Right lung (tissue), 5 donors: ENCODE results near the gene GLP2R. TPM values are rescaled to one million over a fixed set of nuclear protein-coding genes. Genes with fewer than 3 reads are reported as not detected.
A peak's percentile ranks its signal among the peaks of the same experiment; 100 is the strongest.

Experiments
- DNase-seq, 2 donors: peaks; one replicate each; pipeline ENCODE4 v3.0.0-alpha.2; 2013
- polyA plus RNA-seq, 5 donors: library from polyadenylated mRNA; unstranded; fragments of 120-200 nt; gene quantifications; one replicate each; pipeline versions ENCODE4 v1.2.1 to v1.2.3, GENCODE V29; 2013; ENCODE audit warnings: inconsistent platforms in 1 of 5, low replicate concordance in 1 of 5; ENCODE audit not compliant: insufficient read length in 5 of 5, insufficient read depth in 1 of 5

GLP2R gene
- polyA plus RNA-seq, 5 donors, result 1.4 to 2.8 (median 2.4) TPM

DNA sequence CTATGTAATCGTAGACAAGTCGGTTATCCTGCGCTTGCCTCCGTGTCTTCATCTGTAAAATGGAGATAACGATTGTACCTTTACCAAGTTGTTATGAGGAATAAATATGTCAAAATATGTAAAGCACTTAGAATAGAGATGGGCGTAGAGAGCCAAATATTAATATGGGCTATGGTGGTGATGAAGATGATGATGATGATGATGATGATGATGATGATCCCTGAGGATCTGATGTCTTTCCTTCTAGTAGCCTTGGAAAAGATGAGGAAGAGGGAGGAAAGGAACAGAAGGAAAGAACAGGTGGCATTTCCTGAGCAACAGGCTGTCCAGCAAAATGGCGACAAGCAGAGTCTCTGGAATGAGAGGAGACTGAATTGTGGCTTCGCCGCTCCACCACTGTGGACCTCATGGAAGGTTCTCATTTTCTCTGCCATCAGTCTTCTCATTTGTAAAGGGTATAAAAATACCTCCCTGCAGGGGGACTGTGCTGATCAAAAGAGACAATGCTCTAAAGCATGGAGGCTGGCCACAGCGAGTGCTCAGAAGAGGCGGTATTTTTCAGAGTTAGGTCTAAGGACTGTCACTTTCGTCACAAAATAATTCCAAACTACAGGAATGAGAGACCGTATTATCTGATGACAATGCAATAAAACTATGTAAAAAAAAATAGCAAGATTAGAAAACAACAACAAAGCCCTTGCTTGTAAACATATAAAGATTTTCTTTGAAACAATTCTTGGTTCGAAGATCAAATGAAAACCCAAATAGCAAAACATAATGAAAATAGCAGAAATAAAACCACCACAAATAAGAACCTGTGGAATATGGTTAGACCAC, 96.5 kb downstream of the GLP2R start:
- no peak for DNase-seq

- peak; percentile 53 to 68 for DNase-seq
Measured at GRCh38 chr17:9924735-9925191, 99.0 kb downstream of the GLP2R start.

- no peak for DNase-seq
Measured at GRCh38 chr17:9925457-9925856, 99.7 kb downstream of the GLP2R start.

DNA sequence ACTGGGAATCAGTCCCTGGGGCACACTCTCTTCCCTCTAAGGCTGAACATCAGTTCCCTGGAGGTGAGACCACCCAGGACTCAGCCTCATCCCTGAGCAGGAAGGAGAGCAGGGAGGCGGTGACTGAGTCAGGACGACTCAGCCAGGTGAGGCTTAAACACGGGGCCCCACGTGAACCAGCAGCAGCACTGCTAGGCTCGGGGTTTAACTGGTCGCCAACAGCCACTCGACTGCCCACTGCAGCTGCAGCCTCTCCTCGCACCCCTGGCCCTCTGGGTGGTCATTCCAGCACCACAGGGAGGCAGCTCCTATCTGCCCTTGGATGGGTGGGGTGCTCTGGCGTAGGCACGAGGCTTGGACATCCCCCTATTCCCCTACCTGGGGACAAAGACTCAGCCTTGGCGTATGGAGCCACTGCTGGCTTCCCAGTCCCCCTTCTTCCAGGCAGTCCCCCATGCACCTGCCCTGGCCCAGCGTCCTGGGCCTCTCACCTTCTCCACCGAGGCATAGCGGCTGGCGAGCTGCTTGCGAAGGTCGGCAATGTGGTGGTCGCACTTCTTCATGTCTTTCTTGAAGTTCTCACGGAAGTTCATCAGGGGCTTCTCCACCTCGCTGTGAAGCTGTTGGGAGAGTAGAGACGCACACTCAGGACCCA, 100.6 kb downstream of the GLP2R start:
- no peak for DNase-seq

- DNase-seq, result no peak
Measured at GRCh38 chr17:9928601-9929333, 103.0 kb downstream of the GLP2R start.

DNA sequence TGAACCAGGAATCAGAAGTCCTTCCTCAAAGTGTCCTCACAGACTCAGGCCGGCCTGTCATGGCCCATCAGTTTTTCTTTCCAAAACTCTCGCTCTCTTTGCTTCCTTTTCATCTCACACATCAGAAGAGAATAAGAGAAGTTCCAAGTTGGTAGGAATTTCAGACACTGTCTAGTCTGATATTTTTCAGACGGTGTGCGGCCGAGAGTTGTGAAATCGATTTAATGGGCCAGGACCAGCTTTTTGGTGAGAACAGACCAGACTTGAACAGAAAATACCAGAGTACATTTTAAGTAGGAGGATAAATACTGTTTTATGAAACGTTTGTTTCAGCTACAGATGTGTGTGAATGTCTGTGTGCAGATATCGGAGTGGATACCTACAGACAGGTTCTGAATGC, 104.1 kb downstream of the GLP2R start:
- no peak for DNase-seq

GRCh38 chr17:9931144-9931741, 105.5 kb downstream of the GLP2R start:
- no peak for DNase-seq

DNA sequence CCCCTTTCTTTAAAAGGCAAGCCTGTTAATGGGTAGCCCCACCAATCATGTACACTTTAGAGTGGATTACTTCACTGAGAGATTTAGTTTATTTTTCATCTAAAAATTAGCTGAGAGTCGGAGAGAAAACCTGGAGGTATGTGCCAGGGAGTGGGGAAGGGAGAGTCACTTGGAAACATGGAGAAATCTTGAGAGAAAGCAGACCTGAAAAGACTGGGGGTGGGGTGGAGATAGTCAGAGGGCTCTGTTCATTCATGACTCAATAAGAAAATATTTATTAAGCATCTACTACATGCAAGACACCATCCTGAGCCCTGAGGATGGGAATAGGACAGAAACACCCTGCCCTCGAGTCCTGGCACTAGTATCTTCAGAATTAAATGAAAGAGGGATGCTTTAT, 106.8 kb downstream of the GLP2R start:
- no peak for DNase-seq

- no peak for DNase-seq
Measured at GRCh38 chr17:9934331-9934730, 108.6 kb downstream of the GLP2R start.

- DNase-seq, result no peak
Measured at GRCh38 chr17:9935408-9935807, 109.7 kb downstream of the GLP2R start.

GRCh38 chr17:9936095-9936494, 110.4 kb downstream of the GLP2R start:
- no peak for DNase-seq

DNA sequence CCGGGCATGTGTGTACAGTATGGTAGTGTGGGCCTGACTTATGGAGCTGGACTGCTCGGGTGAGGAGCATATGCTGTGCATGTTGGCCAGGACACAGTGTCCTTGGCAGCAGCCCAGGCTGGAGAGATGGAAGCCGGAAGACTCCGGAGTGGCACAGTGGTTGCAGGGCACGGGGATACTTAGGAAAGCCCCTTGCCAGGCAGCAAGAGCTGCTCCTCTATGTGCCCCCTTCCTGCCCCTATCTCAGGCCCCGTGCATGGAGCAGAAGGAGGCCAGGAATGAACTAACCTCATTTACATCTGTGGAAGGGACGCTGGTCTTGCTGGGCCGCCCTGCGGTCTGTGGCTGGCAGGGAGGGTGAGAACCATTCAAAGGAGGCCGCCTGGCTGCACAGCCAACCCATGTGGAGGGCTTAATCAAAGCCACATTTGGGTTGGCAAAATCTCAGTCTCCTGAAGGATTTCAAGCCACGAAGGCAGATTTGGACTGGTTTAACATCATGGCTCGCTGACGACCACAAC, 111.6 kb downstream of the GLP2R start:
- DNase-seq, result peak; percentile 49 to 62

- DNase-seq, result no peak
Measured at GRCh38 chr17:9937901-9938300, 112.2 kb downstream of the GLP2R start.

DNA sequence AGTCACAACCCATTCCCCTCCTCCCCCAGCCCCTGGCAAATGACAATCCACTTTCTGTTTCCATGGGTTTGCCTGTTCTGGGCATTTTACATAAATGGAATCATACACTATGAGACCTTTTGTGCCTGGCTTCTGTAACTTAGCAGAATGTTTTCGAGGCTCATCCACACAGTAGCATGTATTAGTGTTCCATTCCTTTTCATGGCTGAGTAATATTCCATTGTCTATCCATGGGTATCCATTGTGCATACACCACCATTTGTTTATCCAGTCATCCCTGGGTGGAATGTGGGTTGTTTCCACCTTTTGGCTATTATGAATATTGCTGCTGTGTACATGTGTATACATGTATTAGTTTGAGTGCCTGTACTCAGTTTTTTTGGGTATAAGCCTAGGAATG, 113.0 kb downstream of the GLP2R start:
- no peak for DNase-seq

DNA sequence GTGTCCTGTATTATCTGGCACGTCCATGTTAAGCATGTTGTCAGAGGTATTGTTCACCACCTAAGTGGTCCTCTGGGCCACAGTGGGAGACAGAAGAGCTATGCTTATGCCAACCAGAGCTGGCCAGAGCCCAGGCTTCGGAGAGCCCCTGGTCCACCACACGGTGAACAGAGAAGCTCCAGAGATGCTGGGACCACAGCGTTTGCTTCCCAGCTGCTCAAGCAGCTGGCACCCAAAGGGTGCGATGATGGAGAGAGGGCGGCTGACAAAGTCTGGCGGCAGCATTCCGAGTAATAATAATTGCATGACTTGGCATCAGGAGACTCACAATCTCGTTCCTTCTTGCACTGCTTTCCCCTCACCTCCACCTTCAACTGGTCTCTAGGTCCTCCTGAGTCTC, 115.1 kb downstream of the GLP2R start:
- DNase-seq, result no peak

DNA sequence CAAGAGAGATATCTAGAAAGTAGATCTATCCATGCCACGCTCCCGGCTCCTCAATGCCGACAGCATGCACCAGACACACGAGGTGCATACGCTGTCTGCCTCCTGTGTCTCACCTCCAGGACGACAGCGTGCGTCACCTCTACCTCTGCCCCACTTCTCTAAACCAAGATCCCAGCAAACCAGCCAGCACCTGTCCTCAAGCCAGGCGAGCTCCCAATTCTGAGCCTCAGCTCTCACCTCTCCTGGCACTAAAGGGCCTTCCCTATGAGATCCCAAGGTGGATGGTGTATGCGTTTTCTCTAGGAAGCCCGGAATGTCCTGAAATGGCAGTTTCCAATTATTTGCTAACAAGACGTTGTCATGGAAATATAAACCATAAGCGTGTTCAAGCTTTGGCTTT, 115.6 kb downstream of the GLP2R start:
- DNase-seq, result no peak

Other genes with a start within 250 kb of the GLP2R start
- 1 to 10 TPM; 2.7 to 9.9 (median 6.0) TPM for gene CFAP52, start 249.3 kb upstream of the GLP2R start, polyA plus RNA-seq
- gene USP43, start 180.4 kb upstream of the GLP2R start, polyA plus RNA-seq, result 1 to 10 TPM; 3.0 to 4.7 (median 3.7) TPM
- 1 to 10 TPM in 1 of 5 donors, not detected in 4; 4.4 TPM for gene DHRS7C, start 34.3 kb upstream of the GLP2R start, polyA plus RNA-seq
- gene GSG1L2, start 3.8 kb upstream of the GLP2R start, polyA plus RNA-seq, result not detected
- gene RCVRN, start 79.3 kb downstream of the GLP2R start, polyA plus RNA-seq, result under 1 TPM; 0.25 to 0.78 (median 0.48) TPM